ENCODE measurements around the gene THSD4. TPM values are rescaled to one million over a fixed set of nuclear protein-coding genes. Genes with fewer than 3 reads are reported as not detected.
A peak's percentile ranks its signal among the peaks of the same experiment; 100 is the strongest.

The THSD4 gene
- total RNA-seq, 1 donor = 50.9 TPM

DNA sequence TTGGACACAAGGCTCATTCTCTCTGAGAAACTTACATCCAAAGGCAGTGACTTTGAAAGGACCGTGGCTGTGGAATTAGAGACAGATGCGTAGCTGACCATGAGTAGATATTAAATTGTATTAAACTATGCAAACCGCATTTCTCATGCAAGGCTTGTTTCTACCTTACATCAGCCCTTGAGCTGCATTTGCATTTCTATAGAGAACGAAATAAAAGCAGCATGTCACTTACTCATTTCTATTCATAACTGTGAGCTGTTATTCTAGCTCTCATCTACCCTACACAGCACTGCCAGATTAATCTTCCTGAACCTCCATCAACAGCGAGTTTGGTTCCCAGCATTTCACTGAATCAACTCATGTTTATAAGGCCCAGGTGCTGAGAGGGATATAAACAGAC is 72.3 kb downstream of the THSD4 start:
- H3K4me3 ChIP-seq (ENCODE audit: low read depth, low read length) = no peak overlapping the region
- DNase-seq (ENCODE audit: low read depth) = no peak

GRCh38 chr15:71189718-71190117 is 74.4 kb downstream of the THSD4 start:
- no peak for DNase-seq (ENCODE audit: low read depth)
- TF ChIP-seq CTCF (IDR thresholded peaks at IDR 0.05; ENCODE audit: insufficient read depth, low read length) = no peak
- H3K4me3 ChIP-seq (ENCODE audit: low read depth, low read length) = no peak overlapping the region

More for the DNA sequence above, 72.3 kb downstream of the THSD4 start:
- no peak for TF ChIP-seq CTCF (IDR thresholded peaks at IDR 0.05; ENCODE audit: insufficient read depth, low read length)

GRCh38 chr15:71191296-71191695 is 76.0 kb downstream of the THSD4 start:
- TF ChIP-seq CTCF (IDR thresholded peaks at IDR 0.05; ENCODE audit: insufficient read depth, low read length) = no peak
- DNase-seq (ENCODE audit: low read depth) = no peak
- no peak overlapping the region for H3K4me3 ChIP-seq (ENCODE audit: low read depth, low read length)

- DNase-seq (ENCODE audit: low read depth) = no peak
- no peak for TF ChIP-seq CTCF (IDR thresholded peaks at IDR 0.05; ENCODE audit: insufficient read depth, low read length)
- no peak overlapping the region for H3K4me3 ChIP-seq (ENCODE audit: low read depth, low read length)
These were observed 77.5 kb downstream of the THSD4 start for GRCh38 chr15:71192816-71193215.

DNA sequence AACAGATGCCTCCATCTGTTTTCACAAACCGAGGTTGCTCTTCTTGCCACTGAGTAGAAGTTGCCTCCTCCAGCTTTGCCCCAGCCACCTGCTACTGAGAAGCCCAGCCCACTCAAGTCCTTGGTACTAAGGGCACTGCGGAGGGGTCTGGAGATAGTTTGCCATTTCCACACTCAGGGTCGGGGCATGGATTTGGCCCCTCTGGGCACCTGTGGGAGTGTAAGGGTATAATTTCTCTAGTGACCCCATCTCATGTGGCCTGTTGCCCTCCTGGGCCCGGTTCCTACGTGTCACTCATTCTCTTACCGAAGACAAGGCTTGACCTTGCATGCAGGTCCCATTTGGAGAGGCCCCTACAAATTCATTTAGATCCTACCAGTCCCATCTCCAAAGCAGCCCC is 79.0 kb downstream of the THSD4 start:
- TF ChIP-seq CTCF (IDR thresholded peaks at IDR 0.05; ENCODE audit: insufficient read depth, low read length) = no peak
- DNase-seq (ENCODE audit: low read depth) = no peak
- H3K4me3 ChIP-seq (ENCODE audit: low read depth, low read length) = no peak overlapping the region

- DNase-seq (ENCODE audit: low read depth) = no peak
- no peak overlapping the region for H3K4me3 ChIP-seq (ENCODE audit: low read depth, low read length)
- peak; percentile 17 for TF ChIP-seq CTCF (IDR thresholded peaks at IDR 0.05; ENCODE audit: insufficient read depth, low read length)
These were observed 80.0 kb downstream of the THSD4 start for GRCh38 chr15:71195242-71195641.

DNA sequence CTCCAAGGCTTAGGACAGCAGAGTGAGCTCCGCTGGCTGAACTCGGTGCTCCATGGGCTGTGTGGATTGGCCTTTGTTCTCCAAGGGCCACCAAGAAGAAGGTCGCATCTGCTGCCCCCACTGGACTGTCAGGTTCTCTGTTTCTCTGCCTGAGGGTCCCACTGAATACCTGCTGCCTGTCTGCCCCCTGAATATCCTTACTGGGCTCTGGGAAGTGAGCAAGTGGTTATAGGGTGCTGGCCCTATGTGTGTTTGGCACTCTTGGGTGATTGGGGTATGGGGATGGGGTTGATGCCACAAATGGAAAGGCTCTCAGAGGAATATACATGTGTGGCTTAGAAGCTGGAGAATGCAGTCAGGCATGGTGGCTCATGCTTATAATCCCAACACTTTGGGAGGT is 82.3 kb downstream of the THSD4 start:
- no peak for DNase-seq (ENCODE audit: low read depth)
- no peak overlapping the region for H3K4me3 ChIP-seq (ENCODE audit: low read depth, low read length)
- no peak for TF ChIP-seq CTCF (IDR thresholded peaks at IDR 0.05; ENCODE audit: insufficient read depth, low read length)

All from fibroblast of the aortic adventitia (primary cell).